Measurements from ENCODE around the gene ESPN.
"Not testable (repeated sequence)": the region's sequence is repeated elsewhere in the genome, so short reads cannot be mapped to it uniquely, and the experiment has no call there.

Gene ESPN

DNA sequence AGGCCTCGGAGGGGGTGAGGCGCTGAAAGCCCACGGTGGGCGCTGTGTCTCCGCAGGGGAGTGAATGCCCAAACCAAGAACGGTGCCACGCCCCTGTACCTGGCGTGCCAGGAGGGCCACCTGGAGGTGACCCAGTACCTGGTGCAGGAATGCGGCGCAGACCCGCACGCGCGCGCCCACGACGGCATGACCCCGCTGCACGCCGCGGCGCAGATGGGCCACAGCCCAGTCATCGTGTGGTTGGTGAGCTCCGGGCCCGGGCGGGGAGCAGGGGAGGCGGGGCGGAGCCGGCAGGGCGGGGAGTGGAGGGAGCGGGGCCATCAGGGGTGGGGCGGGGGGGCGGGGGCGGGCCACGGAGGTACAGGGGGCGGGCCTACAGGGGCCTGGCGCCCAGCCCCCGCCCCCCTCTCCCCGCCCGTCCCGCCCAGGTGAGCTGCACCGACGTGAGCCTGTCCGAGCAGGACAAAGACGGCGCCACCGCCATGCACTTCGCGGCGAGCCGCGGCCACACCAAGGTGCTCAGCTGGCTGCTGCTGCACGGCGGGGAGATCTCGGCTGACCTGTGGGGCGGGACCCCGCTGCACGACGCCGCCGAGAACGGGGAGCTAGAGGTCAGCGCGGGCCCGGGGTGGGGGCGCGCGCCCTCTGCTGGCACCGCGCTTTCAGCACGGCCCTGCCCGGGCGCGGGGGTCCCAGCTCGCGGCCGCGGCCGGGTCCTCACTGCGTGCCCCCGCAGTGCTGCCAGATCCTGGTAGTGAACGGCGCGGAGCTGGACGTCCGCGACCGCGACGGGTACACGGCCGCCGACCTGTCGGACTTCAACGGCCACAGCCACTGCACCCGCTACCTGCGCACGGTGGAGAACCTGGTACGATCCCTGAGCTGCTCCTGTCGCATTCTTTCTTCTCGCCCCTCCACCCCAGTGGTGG is 15.9 kb downstream of the ESPN start:
- H3K4me3 ChIP-seq (ENCODE audit: low read depth, low read length): no peak overlapping the region; the same call in 1 of the 2 replicates
- TF ChIP-seq, protein P1, sequence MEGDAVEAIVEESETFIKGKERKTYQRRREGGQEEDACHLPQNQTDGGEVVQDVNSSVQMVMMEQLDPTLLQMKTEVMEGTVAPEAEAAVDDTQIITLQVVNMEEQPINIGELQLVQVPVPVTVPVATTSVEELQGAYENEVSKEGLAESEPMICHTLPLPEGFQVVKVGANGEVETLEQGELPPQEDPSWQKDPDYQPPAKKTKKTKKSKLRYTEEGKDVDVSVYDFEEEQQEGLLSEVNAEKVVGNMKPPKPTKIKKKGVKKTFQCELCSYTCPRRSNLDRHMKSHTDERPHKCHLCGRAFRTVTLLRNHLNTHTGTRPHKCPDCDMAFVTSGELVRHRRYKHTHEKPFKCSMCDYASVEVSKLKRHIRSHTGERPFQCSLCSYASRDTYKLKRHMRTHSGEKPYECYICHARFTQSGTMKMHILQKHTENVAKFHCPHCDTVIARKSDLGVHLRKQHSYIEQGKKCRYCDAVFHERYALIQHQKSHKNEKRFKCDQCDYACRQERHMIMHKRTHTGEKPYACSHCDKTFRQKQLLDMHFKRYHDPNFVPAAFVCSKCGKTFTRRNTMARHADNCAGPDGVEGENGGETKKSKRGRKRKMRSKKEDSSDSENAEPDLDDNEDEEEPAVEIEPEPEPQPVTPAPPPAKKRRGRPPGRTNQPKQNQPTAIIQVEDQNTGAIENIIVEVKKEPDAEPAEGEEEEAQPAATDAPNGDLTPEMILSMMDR (IDR thresholded peaks at IDR 0.05; ENCODE audit: low read depth, low read length, missing control alignments): peak; percentile 16
- no peak for DNase-seq (ENCODE audit: low read depth)

DNA sequence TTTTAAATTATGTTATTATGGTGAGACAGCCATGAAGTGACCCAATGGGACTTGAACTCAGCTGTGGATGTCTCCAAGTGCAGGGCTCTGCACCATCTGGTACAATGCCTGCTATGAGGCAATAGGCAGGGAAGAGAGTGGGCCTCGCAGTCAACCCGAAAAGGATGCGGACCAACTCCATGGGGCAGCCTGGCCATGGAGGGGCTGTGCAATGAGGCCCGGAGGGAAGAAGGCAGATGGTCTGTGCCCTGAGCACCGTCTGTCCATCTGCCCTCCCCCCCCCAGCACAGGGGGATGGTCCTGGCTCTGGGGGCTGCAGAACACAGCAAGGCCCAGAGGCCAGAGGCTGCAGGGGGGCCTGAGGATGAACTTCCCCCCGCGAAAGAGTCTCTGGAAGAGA is 17.0 kb downstream of the ESPN start:
- no peak for DNase-seq (ENCODE audit: low read depth)
- no peak overlapping the region for H3K4me3 ChIP-seq (ENCODE audit: low read depth, low read length)
- TF ChIP-seq, protein P1 (IDR thresholded peaks at IDR 0.05; ENCODE audit: low read depth, low read length, missing control alignments): no peak

DNA sequence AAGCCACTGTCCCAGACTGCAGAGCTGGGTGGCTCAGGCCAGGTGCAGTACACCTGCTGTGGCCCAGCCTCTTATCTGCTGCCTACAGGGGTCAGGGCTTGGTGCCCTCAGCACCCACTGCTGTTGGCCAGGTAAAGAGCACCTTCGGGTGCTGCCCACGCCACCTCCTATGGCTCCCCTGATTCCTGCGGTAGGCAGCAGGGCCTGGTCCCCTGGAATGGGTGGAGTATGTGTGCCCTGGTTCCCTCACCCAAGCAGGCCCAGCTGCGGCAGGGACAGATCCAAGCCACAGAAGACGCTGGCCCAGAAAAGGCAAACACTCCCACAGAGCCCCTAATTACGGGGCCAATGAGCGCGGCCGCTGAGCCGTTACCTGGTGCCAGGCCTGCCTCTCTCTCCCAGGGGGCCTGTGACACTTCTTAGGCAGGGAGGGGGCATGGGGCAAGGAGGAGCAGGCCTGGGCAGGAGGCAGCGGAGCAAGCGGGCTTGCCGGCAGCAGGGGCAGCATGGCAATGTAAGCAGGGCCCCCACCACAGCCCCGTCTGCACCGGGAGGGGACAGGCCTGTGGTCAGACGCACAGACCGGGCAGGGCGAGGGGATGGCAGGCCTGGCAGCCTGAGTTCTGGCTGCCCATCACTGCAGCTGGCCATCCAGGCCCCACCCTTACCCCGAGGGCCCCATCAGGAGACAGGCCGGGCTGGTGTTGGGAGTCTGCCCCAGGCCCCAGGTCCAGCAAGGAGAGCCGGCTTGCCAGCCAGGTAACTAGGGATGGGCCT is 19.0 kb downstream of the ESPN start:
- no peak overlapping the region for H3K4me3 ChIP-seq (ENCODE audit: low read depth, low read length)
- TF ChIP-seq, protein P1 (IDR thresholded peaks at IDR 0.05; ENCODE audit: low read depth, low read length, missing control alignments): no peak
- DNase-seq (ENCODE audit: low read depth): no peak

DNA sequence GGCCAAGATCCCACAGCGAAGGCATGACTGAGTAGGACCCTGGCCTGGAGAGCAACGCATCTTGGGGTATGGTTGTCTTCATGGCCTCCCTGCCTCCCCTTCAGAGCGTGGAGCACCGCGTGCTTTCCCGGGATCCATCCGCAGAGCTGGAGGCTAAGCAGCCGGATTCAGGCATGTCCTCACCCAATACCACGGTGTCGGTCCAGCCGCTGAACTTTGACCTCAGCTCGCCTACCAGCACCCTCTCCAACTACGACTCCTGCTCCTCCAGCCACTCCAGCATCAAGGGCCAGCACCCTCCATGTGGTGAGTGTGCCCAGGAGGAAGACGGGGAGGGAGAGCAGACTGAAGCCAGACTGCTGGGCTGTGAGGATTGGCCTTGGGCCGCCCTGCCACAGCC is 19.8 kb downstream of the ESPN start:
- no peak overlapping the region for H3K4me3 ChIP-seq (ENCODE audit: low read depth, low read length)
- TF ChIP-seq, protein P1 (IDR thresholded peaks at IDR 0.05; ENCODE audit: low read depth, low read length, missing control alignments): no peak
- DNase-seq (ENCODE audit: low read depth): no peak

DNA sequence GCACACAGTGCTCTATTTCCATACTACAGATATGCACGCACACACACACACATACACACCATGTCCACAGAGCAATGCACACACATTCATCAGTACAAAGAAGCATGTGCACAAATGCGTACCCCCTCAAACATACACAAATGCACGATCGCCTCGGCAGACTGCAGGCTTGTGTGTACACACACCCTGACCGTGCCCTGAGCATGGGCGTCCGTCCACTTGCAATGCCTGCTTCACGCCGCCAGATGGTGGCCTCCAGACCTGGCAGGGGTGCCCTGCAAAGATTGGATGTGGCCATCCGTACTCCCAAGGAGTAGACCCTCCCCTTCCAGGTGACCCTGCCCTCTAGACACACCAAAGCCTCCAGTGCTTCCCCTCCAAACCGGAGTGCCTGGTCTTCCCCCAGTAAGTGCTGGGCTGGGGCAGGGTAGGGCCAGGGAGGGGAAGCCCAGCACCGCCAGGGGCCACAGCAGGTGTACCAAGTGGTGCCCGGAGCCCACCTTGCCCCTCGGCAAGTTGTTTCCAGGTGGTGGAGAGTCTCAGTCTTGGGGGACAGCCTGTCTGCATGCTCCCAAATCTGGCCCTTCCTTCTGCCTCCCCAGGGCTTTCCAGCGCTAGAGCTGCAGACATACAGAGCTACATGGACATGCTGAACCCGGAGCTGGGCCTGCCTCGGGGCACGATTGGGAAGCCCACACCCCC is 20.6 kb downstream of the ESPN start:
- no peak for DNase-seq (ENCODE audit: low read depth)
- TF ChIP-seq, protein P1 (IDR thresholded peaks at IDR 0.05; ENCODE audit: low read depth, low read length, missing control alignments): peak; percentile 60
- H3K4me3 ChIP-seq (ENCODE audit: low read depth, low read length): no peak overlapping the region

DNA sequence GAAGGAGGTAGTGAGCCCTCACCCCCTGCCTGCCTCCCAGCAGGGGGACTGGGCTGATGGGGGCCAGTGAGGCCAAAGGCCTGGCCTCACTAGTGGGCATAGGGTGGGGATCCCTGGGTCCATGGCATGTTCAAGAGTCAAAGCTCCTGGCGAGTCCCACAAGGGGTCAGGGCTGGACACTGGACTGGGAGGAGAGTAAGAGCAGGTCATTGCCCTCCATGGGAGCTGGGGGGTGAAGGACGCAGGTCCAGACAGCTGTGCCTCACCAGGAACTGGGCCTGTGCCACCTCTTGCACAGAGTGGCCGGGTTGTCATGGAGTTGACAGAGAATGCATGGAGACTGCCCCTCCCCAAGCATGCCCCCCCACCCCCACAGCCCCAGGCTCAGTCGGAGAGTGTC is 21.4 kb downstream of the ESPN start:
- not testable (repeated sequence) for DNase-seq (ENCODE audit: low read depth); H3K4me3 ChIP-seq (ENCODE audit: low read depth, low read length)

DNA sequence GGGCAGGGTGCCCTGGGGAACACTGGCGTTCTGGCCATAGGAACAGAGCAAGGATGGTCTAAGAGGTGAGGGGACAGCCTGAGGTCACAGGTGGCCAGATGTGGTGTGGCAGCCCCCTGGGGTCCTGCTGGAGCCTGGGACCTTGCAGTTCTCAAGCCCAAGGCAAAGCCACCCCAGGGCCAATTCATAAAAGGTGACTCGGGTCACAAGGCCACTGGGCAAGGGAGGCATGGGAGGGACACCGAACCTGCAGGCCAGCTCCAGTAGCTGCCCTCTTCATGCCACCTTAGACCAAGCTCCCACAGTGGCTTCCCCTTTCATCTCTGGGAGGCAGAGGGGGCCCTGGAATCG is 22.1 kb downstream of the ESPN start:
- no peak overlapping the region for H3K4me3 ChIP-seq (ENCODE audit: low read depth, low read length)
- TF ChIP-seq, protein P1 (IDR thresholded peaks at IDR 0.05; ENCODE audit: low read depth, low read length, missing control alignments): no peak
- DNase-seq (ENCODE audit: low read depth): no peak

All from GM12864 (cell line).